GM18502 (cell line): ENCODE data around the gene FLT1.

Experiments
- ATAC-seq: cut with Tn5 transposase; IDR thresholded peaks from one replicate; pipeline ENCODE4 v1.9.1; 2021; ENCODE audit warnings: mild to moderate bottlenecking; ENCODE audit not compliant: unreplicated experiment, poor library complexity

The FLT1 gene

DNA sequence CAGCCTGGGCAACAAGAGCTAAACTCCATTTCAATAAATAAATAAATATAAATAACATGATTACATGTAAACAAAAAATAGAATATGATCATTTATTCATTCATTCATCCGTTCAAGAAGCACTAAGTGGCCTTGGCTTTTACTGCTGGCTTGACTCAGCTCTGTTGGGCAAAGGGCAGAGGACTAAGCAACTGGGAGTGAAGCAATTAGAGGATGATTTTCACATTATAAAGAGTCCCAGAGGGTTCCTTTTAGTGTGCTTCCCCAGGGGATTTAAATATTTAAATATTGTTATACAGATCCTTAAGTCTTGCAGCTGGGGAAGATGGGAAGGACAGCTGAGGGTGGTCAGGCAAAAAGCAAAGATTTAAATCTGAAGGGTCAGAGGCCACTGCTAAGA is 34.9 kb upstream of the FLT1 start:
- ATAC-seq = no peak

GRCh38 chr13:28528848-28529247 is 33.9 kb upstream of the FLT1 start:
- no peak for ATAC-seq

DNA sequence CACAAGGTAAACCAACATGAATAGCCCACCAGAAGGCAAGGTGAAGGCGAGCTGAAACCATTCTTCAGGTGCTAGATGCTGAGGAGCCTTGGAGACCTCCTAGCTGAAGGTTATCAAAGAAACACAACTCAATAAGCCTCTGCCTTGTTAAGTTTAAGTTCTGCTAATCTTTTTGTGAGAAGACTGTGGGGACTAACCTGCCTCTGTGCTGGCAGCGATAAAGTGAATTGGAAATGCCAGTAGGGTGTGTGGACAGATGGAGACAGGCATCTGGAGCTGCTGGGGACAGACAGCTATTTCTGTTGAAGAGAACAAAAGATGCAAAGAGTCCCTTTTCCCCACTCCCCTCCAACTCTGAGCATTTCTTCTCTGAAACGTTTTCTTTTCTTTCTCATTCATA is 33.5 kb upstream of the FLT1 start:
- no peak for ATAC-seq

GRCh38 chr13:28527629-28528028 is 32.7 kb upstream of the FLT1 start:
- ATAC-seq = no peak

DNA sequence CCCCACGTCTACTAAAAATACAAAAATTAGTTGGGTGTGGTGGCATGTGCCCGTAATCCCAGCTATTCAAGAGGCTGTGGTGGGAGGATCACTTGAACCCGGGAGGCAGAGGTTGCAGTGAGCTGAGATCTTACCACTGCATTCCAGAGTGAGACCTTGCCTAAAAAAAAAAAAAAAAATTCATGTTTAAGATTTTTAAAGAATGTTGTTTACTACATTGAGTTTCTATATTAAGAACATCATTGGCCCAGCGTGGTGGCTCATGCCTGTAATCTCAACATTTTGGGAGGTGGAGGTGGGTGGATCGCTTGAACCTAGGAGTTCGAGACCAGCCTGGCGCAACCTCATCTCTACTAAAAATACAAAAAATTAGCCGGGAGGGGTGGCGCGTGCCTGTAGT is 31.9 kb upstream of the FLT1 start:
- no peak for ATAC-seq

DNA sequence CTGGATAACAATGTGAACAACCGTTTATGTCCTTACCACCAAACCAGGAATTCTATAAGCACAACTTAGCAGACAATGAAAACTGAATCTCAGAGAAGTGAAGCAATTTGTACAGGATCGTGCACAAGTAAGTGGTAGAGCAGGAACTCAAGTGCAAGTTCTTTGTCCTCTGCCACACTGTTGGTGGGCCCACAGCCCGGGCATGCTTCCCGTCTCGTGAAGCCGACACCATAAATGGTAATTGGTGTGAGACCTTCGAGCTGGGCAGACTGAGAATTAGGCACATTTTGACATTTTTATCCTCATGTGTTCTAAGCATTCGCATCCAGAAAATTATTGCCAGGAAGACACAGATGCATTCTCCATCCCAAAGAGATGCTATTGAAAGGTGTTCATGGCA is 27.9 kb upstream of the FLT1 start:
- no peak for ATAC-seq

DNA sequence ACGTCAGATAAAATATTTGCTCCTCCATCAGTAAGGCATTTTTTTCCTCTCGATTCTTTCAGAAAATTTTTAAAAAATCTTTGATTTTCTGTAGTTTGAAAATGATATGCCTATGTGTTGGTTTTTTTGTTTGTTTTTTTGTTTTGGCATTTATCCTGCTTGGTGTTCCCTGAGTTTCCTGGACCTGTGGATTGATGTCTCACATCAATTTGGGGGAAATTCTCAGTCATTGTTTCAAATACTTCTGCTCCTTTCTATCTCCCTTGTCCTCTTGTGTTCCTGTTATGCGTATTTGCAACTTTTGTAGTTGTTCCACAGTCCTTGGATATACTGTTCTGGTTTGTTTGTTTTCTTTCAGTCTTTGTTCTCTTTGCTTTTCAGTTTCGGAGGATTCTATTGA is 18.8 kb upstream of the FLT1 start:
- no peak for ATAC-seq

- ATAC-seq = no peak
These were observed 15.6 kb upstream of the FLT1 start for GRCh38 chr13:28510542-28510941.

- ATAC-seq = no peak
These were observed 15.1 kb upstream of the FLT1 start for GRCh38 chr13:28510066-28510465.

DNA sequence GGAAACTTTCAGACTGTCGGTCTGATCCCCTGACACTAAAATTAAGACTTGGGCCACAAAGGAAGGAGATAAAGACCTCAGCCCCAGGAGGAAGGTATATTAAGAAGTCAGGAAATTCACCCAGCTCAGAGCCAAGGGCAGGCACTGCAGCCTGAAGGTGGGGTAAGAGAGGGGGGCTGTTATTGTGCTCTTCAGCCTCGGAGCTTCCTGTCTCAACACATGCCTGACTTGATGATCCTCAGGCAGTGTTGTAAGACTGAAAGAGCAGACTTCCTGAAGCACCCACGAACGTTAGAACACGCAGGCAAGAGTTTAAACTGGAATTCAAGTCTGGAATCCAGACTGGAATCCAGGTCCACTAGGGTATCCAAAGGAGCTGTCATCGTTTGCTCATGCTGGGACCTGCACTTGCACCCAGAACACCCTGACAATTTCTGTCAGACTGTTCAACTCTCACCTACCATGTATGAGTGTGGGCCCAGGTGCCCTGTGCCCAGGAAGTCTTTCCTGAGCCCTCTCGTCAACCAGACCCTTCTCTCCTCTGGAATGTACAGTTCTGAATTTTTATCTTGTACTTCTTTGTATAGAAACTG is 10.7 kb upstream of the FLT1 start:
- ATAC-seq = no peak

- ATAC-seq = no peak
These were observed 8.4 kb upstream of the FLT1 start for GRCh38 chr13:28503182-28503967.

DNA sequence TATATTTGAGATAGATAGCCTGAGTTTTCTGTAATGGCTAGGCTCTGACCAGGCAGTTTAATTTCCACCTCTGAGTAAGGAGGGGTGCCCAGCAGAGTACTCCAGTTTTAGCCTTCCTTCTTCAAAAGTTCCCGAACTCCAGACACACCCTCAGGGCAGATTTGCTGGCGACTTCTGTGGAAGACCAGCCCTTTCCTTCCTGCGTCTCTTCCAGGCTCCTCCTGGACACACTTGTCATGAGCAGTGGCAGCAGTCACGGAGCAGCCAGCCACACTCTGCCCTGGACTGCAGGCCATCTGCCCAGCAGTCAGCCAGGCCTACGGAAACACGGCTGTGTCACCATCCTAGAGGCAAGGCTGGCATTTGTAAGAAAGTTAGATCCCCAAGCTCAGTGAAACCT is 6.6 kb upstream of the FLT1 start:
- ATAC-seq = no peak

DNA sequence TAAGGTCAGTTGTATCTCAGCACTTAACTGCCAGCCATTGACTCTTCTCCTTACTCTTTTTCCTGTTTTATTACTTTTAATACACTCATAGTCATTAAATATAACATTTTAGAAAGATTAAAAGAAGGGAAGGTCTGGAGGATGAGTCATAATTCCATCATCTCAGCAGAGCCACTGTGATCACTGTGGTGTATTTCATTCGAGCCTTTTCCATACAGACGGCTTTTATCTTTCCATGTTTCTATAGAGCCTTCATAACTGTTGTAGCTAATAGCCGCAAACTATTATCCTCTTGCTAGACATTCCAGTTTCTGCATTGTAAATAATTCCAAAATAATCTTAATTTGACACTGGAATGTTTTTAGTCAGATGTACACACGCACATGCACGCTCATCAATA is 4.7 kb upstream of the FLT1 start:
- no peak for ATAC-seq

DNA sequence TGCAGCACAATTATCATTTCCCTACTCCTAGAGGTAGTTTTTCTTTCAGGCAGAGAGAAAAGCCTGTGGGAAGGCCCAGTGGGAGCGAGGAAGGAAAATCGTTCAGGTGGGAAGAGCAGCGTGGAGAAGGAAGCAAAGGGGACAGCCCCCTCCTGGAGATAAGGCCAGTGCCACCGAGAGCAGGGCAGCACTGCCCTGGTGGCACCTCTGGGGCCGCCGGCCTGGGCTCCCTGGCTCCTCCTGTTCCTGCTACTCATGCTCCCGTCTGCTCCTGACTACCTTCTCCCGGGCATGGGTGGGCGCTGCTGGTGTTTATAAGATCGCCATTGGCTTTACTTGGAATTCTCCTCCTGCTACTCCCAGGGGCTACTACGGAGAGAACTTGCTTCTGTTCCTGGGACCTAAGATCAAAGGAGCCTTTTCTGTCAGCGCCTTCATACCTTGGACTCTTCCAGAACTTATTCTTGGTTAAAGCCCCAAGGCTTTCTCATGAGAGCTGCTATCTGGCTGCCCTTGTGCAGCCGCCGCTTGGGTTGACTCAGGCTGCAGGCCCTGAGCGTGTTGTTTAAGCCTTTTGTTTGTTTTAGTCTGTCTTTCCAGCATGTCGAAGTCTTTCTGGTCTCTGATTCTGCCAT is 3.7 kb upstream of the FLT1 start:
- no peak for ATAC-seq

DNA sequence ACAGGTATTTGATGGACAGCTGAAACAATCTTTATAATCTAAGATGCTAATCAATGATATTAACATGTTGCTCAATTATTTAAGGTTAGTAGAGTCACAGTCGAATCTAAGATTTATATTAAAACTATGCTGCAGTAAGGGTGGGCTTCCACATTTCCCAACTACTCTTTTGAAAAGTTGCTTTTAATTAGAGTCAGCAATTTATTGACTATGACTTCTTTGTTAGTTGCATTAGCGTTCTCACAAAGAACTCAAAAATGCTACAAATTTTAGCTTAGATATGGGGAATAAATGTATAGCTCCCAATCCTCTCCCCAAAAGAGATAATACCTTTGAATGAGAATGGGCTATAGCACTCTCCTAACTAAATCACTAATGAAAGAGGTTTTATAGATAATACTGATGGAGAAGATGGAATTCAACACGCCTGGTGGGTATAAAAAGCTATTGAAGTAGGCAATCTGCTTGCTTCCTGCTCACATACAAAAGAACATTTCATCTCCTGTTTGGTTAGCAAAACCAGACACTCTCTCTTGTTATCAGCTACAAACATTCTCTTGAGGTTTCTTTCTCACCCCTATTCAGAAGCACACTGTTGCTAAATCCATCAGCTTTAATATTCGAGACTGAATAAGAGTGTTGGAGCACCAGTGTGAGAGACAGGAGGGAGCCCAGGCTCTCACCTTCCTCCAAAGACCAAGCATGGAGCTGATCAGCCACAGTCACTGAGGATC is 2.4 kb upstream of the FLT1 start:
- no peak for ATAC-seq

- ATAC-seq = no peak
These were observed 1.2 kb upstream of the FLT1 start for GRCh38 chr13:28496188-28496564.

GRCh38 chr13:28495538-28496187 is 735 bp upstream of the FLT1 start:
- no peak for ATAC-seq

DNA sequence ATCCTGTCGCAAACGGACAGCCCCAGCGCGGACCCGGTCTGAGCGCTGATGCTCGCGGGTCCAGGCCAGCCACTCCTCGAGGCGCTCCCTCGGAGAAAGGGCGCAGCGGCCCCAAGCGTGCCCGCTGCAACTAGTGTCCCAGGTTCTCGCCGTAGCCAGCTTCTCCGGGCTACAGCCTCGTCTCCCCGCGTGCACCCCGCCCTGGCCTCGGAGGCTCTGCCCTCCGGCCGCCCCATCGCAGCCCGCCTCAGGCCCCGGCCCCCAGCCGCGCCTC is 487 bp downstream of the FLT1 start:
- ATAC-seq = no peak

DNA sequence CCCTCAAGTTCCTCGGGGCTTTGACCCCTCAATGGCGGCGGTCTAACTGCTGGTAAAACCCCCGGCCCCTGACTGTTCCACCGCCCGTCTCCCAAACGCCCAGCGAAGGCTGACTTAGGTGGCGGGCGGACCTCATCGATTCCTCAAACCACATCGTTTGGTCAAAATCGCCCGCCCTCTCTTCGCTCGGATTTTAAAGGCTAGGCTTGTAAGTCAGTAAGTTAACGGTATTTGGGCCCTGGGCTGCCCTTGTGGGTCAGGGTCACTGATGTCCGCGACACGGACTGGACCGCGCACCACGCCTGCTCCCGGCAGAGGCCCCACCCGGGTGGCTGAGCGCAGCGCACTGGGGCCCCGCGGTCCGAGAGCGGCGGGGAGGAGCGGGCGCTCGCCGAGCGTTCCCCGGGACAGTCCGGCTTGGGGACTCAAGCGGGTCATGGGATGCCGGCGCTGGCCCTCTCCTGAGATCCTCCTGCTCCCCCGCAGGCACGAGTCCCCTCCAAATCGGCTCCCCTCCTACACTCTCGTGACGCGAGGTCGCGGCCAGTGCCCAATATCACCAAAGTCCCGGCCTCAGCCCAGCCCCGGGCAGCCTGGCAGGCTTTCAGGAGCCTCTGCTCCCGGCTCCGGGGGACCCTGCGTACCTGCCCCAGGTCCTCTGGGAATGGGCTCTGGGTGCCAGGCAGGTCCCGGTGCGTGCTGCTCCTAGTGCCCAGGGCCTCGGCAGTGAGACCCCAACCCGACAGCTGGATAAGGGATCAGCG is 1.0 kb downstream of the FLT1 start:
- no peak for ATAC-seq
